Activated gamma-delta T cell treated with Interleukin-2 at 50 U/mL for 16 hours (primary cell): Measurements from ENCODE around the gene SLC35G1.
A peak's percentile ranks its signal among the peaks of the same experiment; 100 is the strongest.

Experiments used
- DNase-seq: peaks from one replicate; pipeline ENCODE4 v3.0.0-alpha.2; 2020

Gene SLC35G1, protein sequence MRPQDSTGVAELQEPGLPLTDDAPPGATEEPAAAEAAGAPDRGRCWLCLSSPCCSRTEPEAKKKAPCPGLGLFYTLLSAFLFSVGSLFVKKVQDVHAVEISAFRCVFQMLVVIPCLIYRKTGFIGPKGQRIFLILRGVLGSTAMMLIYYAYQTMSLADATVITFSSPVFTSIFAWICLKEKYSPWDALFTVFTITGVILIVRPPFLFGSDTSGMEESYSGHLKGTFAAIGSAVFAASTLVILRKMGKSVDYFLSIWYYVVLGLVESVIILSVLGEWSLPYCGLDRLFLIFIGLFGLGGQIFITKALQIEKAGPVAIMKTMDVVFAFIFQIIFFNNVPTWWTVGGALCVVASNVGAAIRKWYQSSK

DNA sequence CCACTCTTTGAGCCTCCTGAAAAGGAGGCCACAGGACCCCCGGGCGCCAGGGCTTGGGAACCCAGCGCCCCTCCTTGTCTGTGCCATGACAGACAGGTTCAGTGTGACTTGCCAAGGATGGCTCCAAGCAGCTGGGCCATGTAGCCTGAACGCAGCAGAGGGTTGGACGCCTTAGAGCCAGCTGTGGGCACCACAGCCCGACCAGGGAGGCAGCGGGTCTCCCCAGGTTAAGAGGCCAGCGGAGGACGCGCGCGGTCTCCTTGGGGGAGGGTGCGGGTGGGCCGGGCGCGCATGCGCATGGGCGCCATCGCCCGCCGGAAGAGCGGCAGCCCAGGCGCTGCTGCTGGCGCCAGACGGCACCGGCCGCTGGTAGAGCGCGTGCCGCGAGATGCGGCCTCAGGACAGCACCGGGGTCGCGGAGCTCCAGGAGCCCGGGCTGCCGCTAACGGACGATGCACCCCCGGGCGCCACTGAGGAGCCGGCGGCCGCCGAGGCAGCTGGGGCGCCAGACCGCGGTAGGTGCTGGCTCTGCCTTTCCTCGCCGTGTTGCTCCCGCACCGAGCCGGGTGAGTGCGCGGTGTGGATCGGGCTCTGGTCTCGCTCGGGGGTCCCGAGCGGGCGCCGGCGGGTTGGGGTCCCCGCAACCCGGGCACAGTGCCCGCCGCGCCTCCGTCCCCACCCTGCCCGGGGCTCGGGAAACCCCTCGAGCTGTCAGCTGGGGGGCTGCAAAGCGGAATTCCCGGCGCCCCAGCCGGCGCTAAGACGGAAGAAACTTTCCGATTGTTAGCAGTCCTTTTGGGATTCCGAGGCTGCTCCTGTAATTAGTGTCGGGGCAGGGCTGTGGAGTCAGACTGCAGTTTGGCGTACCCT, at the start of gene SLC35G1:
SLC35G1 (plus strand) TSS at position 333 of the 870 bp plus-strand sequence; CDS start at position 389, 56 bp downstream.
- peak; percentile 62 for DNase-seq

DNA sequence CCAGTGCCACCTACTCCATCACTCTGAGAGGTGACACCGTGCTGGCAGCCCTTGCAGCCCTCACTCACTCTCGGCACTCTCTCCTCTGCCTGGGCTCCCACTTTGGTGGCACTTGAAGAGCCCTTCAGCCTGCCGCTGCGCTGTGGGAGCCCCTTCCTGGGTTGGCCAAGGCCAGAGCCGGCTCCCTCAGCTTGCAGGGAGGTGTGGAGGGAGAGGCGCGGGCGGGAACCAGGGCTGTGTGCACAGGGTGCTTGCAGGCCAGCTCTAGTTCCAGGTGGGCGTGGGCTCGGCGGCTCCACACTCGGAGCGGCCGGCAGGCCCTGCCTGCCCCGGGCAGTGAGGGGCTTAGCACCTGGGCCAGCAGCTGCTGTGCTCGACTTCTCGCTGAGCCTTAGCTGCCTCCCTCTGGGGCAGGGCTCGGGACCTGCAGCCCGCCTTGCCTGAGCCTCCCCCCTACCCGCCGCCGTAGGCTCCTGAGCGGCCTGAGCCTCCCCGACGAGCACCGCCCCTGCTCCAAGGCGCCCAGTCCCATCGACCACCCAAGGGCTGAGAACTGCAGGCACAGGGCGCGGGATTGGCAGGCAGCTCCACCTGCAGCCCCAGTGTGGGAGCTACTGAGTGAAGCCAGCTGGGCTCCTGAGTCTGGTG, 48.7 kb upstream of the SLC35G1 start:
- DNase-seq: no peak

DNA sequence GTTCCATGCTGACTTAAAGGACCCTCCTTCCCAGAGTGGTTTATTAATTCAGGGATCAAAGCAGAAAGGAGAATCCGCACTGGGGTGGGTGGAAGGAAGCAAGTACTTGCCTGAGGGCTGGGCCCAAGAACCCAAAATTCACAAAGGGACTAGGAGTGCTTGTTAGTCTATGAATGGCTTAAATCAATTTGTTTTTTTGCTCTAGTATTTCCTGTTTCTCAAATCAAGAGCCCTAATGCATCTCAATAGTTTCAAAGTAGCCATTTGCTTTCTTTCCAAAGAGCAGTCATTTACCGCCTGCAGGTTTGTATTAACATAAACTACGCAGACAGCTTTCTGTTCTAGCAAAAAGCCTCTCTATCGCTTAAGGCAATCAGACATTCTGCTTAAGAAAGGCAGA, 44.2 kb upstream of the SLC35G1 start:
- DNase-seq: no peak

DNA sequence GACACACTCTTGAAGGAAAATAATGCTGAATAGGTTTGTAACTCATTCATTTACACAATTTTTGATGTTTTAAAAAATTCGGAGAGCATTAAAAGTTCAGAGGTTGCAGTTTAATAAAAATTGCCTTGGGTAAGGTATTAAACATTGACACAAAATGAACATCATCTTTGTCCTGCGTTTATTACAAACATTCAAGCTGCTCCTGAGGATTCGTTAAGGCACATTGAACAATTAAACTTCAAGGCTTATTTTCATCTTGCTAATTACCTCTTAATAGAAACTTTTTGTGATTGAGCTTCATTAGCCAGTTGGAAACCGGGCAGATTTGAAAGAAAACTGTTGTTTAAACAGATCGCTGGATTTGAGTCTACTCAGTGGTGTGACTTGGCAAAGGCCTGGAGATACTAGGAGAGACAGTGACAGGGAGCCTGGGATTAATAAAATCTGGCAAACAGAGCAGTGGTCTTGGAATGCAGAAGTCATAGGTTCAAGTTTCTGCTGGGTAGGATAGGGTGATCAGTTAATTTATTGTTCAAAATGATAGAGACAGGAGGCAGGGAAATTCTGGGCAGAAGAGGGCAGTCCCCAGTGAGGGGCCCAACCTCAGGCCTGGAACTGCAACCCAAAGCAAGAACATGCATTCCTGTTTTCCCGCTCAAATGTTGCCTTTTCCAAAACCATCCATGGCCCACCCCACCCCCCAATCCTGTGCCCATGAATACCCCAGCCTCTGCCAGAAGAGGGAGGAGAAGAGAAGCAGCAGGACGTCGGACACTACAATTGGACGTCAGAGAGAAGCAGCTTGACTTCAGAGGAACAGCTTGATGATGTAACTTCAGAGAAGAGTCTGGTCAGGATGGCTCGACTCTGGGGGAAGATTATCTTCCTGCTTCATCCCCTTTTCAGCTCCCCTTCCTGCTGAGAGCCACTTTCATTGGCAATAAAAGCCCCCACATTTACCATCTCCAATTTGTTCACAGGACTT, 43.5 kb upstream of the SLC35G1 start:
- DNase-seq: no peak

DNA sequence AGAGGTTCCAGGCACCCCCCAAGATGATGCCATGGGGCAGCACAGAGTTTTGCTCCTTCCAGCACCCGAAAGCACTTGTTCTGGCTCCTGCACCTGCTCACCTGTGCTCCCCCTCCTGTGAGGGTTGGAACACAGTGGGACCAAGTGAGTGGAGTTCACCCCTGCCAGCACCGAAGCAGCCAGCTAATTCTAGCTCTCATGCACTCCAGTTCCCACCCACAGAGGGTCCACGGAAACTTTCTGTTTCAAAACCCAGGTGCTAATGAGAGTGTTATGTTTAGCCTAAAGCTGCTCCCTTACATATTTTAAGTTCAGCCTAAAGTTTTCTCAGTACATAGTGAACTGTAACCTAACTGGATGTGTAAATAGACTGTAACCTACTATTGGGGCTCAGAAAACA, 42.6 kb upstream of the SLC35G1 start:
- no peak for DNase-seq

DNA sequence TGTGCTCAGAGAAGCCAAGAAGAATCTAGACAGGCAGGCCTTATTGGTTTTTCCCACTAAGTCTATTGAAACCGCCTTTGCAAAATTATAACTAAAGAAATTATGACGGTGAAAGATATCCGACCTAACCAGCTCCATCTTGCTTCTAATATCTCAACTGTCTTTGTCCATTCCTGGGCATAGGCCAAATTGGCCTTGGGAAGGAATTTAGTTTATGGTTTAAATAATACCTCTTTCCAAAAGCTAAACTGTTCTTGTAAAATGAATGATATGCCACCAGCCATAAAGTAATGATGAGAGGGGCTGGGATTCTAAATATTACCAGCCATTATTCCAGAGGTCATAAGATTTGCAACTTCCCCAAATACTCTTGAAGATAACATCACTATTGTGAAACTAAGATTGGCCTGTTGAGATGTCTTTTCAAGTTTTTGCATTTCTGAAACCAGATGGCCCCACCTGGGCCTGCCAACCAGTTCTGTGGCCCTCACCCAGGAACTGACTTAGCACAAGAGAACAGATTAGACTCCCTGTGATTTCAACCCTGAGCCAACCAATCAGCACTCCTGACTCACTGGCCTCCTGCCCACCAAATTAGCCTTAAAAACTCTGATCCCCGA, 41.2 kb upstream of the SLC35G1 start:
- DNase-seq: no peak

DNA sequence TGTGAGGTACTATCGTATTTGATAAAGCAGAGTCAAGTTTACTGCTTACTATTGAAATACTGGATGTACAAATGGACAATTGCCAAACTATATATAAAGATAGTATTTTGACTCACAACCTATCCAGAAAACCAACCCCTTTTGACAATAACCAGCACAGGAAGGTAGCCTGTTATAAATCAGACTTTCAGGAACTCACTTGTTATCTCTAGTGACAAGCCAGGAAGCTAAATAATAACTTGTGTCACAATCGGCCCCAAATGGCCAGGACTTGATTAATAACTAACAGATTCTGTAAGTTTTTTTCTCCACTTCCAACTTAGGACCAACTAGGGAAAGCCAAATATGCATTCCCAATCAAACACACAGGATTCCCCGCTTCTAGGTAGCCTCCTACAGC, 38.8 kb upstream of the SLC35G1 start:
- DNase-seq: no peak

DNA sequence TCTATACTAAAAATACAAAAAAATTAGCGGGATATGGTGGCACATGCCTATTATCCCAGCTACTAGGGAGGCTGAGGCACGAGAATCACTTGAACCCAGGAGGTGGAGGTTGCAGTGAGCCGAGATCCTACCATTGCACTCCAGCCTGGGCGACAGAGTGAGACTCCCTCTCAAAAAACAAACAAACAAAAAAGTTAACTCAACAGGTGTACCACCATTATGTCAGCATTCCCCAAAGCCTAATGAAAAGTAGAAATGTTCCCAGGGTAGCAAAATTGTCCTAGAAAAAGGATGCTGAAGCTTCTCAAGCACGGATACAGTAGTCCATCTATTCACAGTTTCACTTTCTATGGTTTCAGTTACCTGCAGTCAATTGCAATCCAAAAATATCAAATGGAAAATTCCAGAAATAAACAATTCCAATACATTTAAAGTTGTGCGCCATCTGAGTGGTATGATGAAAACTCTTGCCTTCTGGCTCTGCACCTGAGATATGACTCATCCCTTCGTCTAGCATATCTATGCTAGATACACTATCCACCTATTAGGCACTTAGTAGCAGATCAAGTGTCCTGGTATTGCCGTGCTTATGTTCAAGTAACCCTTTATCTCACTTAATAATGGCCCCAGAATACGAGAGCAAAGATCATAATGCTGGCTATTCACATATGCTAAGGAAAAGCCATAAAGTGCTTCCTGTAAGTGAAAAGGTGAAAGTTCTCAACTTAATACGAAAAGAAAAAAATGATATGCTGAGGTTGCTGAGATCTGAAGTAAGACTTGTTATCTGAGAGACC, 37.2 kb upstream of the SLC35G1 start:
- DNase-seq: no peak

DNA sequence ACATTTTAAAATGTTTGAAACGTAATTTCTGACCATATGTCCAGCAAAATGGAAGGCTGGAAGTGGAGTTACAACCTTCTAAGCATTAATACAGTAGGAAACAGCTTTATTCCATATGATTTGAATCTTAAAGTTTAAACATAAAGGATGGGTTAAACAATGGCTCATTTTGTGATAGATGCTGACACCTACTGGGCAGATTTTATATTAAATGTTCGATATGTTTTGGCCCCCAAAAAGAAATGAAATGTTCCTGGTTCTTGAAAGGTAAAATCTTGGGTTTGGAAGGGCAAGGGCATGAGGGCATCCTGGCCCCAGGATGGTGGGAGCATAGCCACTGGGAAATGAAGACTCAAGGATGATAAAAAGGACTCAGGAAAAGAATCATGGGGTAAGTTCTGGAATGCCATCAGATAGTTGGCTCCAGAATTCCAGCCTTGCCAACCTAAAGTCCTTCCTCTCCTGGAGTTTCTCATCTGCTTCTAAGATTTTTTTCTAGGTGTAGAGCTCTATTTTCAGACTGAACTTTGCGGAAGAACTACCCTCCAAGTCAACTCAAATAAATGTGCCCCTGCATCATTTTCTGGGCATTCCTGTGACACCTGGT, 34.6 kb upstream of the SLC35G1 start:
- DNase-seq: no peak

DNA sequence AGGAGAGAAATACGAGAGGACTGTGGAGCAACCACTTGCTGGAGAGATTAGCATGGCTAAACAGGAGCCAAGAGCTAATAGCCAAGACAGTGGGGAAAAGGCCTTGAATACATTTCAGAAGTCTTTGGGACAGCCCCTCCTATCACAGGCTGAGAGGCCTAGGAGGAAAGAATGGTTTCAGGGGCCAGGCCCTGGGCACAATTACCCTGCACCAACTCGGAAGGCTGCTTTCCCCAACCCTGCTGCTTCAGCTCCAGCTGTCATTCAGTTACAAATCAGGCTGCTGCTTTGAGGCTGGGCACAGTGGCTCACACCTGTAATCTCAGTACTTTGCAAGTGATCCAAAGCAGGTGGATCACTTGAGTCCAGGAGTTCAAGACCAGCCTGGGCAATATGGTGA, 32.0 kb upstream of the SLC35G1 start:
- no peak for DNase-seq

DNA sequence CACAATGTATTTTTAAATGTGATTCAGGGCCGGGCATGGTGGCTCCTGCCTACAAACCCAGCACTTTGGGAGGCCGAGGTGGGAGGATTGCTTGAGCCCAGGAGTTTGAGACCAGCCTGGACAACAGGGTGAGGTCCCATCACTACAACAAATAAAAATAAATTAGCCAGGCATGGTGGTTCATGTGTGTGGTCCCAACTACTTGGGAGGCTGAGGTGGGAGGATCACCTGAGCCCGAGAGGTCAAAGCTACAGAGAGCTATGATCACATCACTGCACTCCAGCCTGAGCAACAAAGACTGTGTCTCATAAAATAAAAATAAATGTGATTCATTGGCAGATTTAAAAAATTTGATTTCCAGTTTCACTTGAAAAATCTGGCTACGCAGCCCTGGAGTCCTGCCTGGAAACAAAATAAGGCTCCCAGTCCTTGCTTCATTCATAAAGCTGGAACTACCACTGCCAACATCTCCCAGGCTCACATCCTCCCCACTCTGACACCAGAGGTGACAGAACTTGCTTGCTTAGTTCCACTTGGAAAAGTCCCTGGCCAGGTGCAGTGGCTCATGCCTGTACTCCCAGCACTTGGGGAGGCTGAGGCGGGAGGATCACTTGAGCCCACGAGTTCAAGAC, 27.9 kb upstream of the SLC35G1 start:
- no peak for DNase-seq

DNA sequence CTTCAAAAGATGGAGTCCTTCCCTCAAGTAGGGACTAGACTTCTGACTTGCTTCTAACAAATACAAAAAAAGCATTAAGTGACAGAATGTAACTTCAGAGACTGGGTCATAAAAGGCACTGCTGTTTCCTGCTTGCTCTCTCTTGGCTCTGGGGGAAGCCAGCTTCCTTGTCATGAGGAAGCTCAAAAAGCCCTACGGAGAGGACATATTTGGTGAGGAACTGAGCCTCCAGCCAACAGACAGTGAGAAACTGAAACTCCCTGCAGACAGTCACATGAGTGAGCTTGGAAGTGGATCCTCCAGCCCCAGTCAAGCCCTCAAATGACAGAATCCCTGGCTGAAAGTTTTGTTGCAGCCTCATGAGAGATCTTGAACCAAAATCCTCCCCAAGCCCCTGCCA, 26.3 kb upstream of the SLC35G1 start:
- no peak for DNase-seq

DNA sequence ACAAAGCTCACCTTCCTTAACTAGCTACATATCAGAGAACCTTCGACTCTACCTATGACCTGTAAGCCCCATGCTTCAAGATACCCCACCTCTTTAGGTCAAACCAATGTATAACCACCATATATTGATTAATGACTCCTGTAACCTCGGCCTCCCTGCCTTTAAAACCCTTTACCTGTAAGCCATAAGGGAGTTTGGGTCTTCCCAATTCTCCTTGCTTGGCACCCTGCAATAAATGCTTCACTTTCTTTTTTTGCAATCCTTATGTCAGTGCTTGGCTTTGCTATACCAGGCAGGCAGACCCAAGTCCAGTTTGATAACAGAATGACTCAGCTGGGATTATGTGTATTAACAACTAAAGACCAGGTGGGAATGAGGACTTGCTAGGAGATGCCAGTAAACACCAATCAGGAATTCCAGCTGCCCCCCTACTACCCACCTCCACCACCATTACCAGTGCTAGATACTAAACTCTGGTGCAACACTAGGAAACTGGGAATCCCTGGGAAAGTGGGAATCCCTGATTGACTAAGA, 22.0 kb upstream of the SLC35G1 start:
- DNase-seq: no peak

DNA sequence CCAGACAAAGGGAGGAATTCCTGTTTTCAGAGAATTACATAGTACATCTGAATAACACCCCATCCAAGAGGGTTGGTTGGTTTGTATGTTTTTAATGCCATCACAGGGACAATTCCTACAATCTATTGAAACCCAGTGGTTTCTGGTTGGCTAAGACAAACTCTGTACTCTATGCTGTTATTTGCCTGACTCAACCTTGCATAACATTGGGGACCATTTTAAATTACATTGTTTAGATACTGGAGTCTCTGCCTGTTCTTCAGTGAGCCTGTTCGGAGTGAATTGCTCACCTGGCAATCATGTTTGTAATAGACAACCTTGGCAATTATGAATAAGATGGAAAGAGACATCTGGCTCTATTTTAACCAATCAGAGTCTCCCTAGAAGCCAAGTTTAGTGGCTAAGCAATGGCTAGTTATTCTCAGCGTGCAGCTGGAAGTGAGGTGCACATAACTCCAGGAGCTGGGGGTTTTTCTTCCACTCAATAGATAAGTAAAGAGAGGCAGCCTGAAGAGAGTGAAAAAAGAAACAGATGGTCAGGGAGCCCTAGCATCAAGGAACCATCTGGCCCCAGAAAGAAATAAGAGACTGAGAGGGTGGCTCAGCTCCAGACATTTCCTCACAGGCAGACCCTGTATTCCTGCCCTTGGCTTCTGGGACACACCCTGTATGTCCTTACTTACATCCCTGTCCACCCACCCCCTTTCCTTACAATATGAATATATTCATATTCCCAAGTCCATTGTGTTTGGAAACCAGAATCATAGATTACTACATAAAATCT, 21.2 kb upstream of the SLC35G1 start:
- no peak for DNase-seq

DNA sequence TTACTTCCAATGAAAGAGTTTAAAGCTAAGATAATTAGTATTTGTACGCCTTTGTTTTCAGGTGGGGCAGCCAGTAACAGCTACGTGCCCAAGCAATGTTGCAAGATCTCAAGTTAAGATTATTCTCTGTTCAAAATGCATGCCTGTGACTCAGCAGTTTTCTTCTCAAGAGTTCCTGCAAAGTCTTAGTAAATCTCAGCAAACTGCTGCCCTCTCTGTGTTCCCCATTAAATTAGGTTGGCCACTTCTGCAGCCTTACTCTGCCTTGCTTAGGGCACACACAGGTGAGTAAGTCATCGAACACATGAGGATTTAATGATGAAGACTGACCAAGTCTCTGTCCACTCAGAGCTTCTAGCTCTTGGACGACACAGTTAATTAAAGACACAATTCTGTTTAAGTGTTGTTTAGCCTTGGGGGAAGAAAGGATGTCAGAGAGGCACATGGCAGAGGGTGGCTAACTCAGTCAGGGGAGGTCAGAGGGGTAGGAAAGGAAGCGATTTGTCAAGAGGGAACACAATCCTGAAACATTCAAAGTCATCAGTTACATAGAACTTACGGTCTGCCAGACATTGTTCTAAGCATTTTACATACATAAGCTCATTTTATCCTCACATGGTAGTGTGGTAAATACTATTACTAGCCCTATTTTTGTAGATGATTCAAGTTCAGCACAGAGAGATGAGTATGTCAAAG, 20.2 kb upstream of the SLC35G1 start:
- no peak for DNase-seq

DNA sequence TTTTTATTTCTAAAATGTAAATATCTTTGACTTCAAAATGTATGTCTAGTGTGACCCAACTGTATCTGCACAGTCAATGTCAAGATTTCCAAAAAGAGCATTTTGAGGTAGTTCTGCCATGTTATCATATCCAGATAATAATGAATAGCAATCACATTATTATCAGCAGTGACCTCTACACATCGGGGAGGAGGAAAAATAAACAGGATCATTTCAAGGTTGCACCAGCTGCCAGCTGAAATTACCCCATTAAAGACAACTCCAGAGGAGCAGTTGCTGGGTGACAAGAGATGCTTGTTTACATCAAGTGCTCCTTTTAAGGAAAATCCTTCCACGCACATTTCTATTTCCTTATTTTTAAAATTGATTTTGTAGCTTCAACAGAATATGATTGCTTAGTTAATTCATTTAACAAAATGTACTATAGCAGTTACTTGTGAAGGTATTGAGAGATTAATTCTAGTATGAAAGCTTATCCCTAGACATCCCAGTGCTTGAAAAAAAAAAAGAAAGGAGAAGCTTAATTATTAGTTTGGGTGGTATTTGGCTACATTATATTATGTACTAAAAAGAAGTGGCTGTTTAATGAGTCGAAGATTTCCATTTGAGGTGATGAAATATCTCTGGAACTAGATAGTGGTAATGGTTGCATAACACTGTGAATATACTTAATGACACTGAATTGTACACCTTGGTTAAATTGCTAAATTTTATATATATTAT, 19.3 kb upstream of the SLC35G1 start:
- DNase-seq: no peak

DNA sequence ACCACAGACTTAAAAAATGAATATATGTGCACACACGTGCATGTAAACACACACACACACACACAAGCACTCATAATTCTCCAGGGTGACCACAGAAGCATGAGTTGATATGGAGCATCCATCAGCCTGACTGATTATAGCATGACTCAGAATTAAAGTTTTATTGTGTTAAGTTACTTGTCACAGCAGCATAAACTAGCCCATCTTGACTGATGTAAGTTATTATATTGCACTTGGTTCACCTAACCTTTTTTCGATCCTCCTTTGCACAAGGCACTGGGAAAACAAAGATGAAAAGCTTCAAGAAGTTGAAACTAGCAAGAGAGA, 18.8 kb upstream of the SLC35G1 start:
- DNase-seq: no peak

DNA sequence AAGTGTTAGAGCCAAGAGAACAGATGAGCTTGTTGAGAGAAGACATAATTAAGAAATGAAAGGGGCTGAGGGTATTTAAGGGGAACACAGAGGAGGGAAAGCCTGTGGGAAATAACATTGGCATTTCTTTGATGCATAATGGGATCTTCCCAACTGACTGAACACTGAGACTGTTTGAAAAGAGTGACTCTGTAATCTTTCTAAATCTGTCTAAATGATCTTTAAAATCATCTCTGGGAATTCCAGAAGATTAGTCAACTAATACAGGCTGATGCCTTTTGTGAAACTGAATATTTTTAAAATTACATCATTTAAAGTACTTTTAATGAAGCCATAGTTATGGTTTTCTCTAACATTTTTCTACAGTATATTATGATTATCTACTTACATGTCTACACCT, 17.4 kb upstream of the SLC35G1 start:
- DNase-seq: no peak
